Mesendoderm (in vitro differentiated cells): ENCODE measurements around the gene CELF5.

Source experiments
- DNase-seq: peaks from one replicate; pipeline ENCODE4 v3.0.0; 2013
- H2AK5ac ChIP-seq: 2 replicates; pipeline ENCODE4 v1.6.1; 2013; ENCODE audit warnings: low read length, inconsistent platforms
- H2BK120ac ChIP-seq: 2 replicates; pipeline ENCODE4 v1.6.1; 2013; ENCODE audit warnings: low read depth, mild to moderate bottlenecking, low read length, moderate library complexity, mixed read lengths
- H2BK15ac ChIP-seq: replicated peaks from 2 replicates; pipeline ENCODE4 v1.6.1; 2013; ENCODE audit warnings: low read depth, mild to moderate bottlenecking, moderate library complexity
- H2BK5ac ChIP-seq: 2 replicates; pipeline ENCODE4 v1.6.1; 2013; ENCODE audit warnings: low read length, inconsistent platforms
- H3K18ac ChIP-seq: 2 replicates; pipeline ENCODE4 v1.6.1; 2013; ENCODE audit warnings: mild to moderate bottlenecking, low read length, mixed read lengths
- H3K23ac ChIP-seq: one replicate; pipeline ENCODE4 v1.6.1; 2013; ENCODE audit warnings: low read length
- H3K27ac ChIP-seq: 2 replicates; pipeline ENCODE4 v1.5.1; 2013; ENCODE audit warnings: low read depth, mild to moderate bottlenecking, inconsistent platforms, low read length, moderate library complexity
- H3K27me3 ChIP-seq: 2 replicates; pipeline ENCODE4 v1.6.1; 2013; ENCODE audit warnings: low read length, control low read depth, mild to moderate bottlenecking, inconsistent platforms; ENCODE audit not compliant: insufficient read depth, poor library complexity
- H3K36me3 ChIP-seq: 2 replicates; pipeline ENCODE4 v1.6.1; 2013; ENCODE audit warnings: low read length, inconsistent platforms; ENCODE audit not compliant: control insufficient read depth, insufficient read depth
- H3K4ac ChIP-seq: one replicate; pipeline ENCODE4 v1.6.1; 2013; ENCODE audit warnings: low read depth, mild to moderate bottlenecking, low read length, moderate library complexity
- H3K4me1 ChIP-seq: 2 replicates; pipeline ENCODE4 v1.6.1; 2013; ENCODE audit warnings: low read depth, low read length, inconsistent platforms; ENCODE audit not compliant: control insufficient read depth
- H3K4me2 ChIP-seq: 2 replicates; pipeline ENCODE4 v1.6.1; 2013; ENCODE audit warnings: low read length
- H3K4me3 ChIP-seq: 2 replicates; pipeline ENCODE4 v1.5.1; 2013; ENCODE audit warnings: mild to moderate bottlenecking, low read length
- H3K56ac ChIP-seq: one replicate; pipeline ENCODE4 v1.6.1; 2013; ENCODE audit warnings: low read length
- H3K79me1 ChIP-seq: 2 replicates; pipeline ENCODE4 v1.6.1; 2013; ENCODE audit warnings: low read length, inconsistent platforms
- H3K79me2 ChIP-seq: 2 replicates; pipeline ENCODE4 v1.6.1; 2013; ENCODE audit warnings: mild to moderate bottlenecking, low read length; ENCODE audit not compliant: control insufficient read depth, insufficient read depth
- H3K9ac ChIP-seq: 2 replicates; pipeline ENCODE4 v1.6.1; 2013; ENCODE audit warnings: low read length, inconsistent platforms
- H4K5ac ChIP-seq: one replicate; pipeline ENCODE4 v1.6.1; 2013; ENCODE audit warnings: low read length
- H4K8ac ChIP-seq: one replicate; pipeline ENCODE4 v1.6.1; 2013; ENCODE audit warnings: low read depth, mild to moderate bottlenecking, control low read depth, low read length, moderate library complexity
- WGBS: extraction: QIAGEN DNeasy Blood & Tissue Kit; methylation state at CpG from one replicate; pipeline ENCODE4 v1.1.7; 2013; ENCODE audit warnings: low lambda C conversion rate, missing lambda C conversion rate; ENCODE audit not compliant: insufficient coverage; ENCODE audit errors: extremely low coverage; 5-methylcytosine and 5-hydroxymethylcytosine counted together

CELF5 gene

DNA sequence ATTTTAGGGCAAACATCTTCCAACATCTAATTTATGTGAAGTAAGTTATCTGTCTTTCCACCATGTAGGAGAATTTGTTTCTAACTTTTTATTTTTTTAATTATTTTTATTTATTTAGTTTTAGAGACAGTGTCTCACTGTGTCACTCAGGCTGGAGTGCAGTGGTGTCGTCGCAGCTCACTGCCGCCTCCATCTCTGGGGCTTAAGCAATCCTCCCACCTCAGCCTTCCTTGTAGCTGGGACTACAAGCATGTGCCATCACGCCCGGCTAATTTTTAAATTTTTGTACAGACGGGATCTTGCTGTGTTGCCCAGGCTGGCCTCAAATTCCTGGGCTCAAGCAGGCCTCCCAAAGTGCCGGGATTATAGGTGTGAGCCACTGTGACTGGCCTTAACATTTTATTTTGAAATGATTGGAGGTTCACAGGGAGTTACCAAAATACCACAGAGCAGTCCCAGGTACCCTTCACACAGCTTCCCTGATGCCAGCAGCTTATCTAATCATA lies 58.8 kb downstream of the CELF5 start:
- no CpG with 5 or more reads among the region's 7 CpGs for WGBS
- Histone ChIP-seq H3K18ac (no peak overlapping the region), H3K79me2 (no peaks in the 10 kb centered on the region), H2AK5ac (no peak overlapping the region), H3K4me2 (no peak overlapping the region), H3K27ac (no peak overlapping the region), H3K36me3 (no peaks in the 10 kb centered on the region), H3K27me3 (no peaks in the 10 kb centered on the region), H3K79me1 (no peaks in the 10 kb centered on the region), H4K5ac (no peak overlapping the region), H2BK120ac (no peak overlapping the region), H3K4me1 (no peaks in the 10 kb centered on the region), H4K8ac (no peak overlapping the region), H3K56ac (no peak overlapping the region), H2BK5ac (no peak overlapping the region), H3K9ac (no peak overlapping the region), H3K4me3 (no peak overlapping the region), H2BK15ac (no peak overlapping the region), H3K23ac (no peak overlapping the region), H3K4ac (no peak overlapping the region)
- DNase-seq: no peak

- Histone ChIP-seq H4K5ac (no peak overlapping the region), H2BK5ac (no peak overlapping the region), H4K8ac (no peak overlapping the region), H3K27me3 (no peaks in the 10 kb centered on the region), H3K27ac (no peak overlapping the region), H3K79me2 (no peaks in the 10 kb centered on the region), H3K4me3 (no peak overlapping the region), H3K18ac (no peak overlapping the region), H2BK15ac (no peak overlapping the region), H3K79me1 (no peaks in the 10 kb centered on the region), H3K36me3 (no peaks in the 10 kb centered on the region), H3K4ac (no peak overlapping the region), H2BK120ac (no peak overlapping the region), H3K4me2 (peak overlapping the region; percentile 18), H2AK5ac (no peak overlapping the region), H3K4me1 (no peaks in the 10 kb centered on the region), H3K9ac (peak overlapping the region; percentile 21), H3K23ac (no peak overlapping the region), H3K56ac (peak overlapping the region; percentile 54)
- WGBS: no CpG with 5 or more reads among the region's 17 CpGs
- DNase-seq: no peak
Measured at GRCh38 chr19:3283886-3284657, 59.6 kb downstream of the CELF5 start.

- Histone ChIP-seq H3K4me2 (peak overlapping the region; percentile 88), H3K79me2 (no peaks in the 10 kb centered on the region), H3K56ac (peak overlapping the region; percentile 92), H3K36me3 (no peaks in the 10 kb centered on the region), H3K27ac (no peak overlapping the region), H4K5ac (no peak overlapping the region), H2BK15ac (no peak overlapping the region), H2BK120ac (no peak overlapping the region), H3K4me3 (no peak overlapping the region), H3K4ac (no peak overlapping the region), H4K8ac (no peak overlapping the region), H3K18ac (no peak overlapping the region), H2AK5ac (no peak overlapping the region), H3K79me1 (no peaks in the 10 kb centered on the region), H3K4me1 (no peaks in the 10 kb centered on the region), H2BK5ac (no peak overlapping the region), H3K23ac (no peak overlapping the region), H3K9ac (peak overlapping the region; percentile 21), H3K27me3 (no peaks in the 10 kb centered on the region)
- WGBS: no CpG with 5 or more reads among the region's 38 CpGs
- DNase-seq: peak; percentile 96
Measured at GRCh38 chr19:3284759-3285646, 60.5 kb downstream of the CELF5 start.

GRCh38 chr19:3285647-3286176 lies 61.3 kb downstream of the CELF5 start:
- H2BK15ac ChIP-seq: no peak overlapping the region
- no peaks in the 10 kb centered on the region for H3K36me3 ChIP-seq
- H3K56ac ChIP-seq: peak overlapping the region; percentile 60
- peak overlapping the region; percentile 29 for H3K9ac ChIP-seq
- no peak overlapping the region for H3K4ac ChIP-seq
- no peaks in the 10 kb centered on the region for H3K27me3 ChIP-seq
- H3K79me1 ChIP-seq: no peaks in the 10 kb centered on the region
- no peak overlapping the region for H3K23ac ChIP-seq
- peak overlapping the region; percentile 11 for H3K4me3 ChIP-seq
- no peak overlapping the region for H4K8ac ChIP-seq
- no peak overlapping the region for H3K27ac ChIP-seq
- no peak overlapping the region for H2BK5ac ChIP-seq
- H3K18ac ChIP-seq: no peak overlapping the region
- no peak overlapping the region for H2AK5ac ChIP-seq
- no peak for DNase-seq
- H4K5ac ChIP-seq: no peak overlapping the region
- no peaks in the 10 kb centered on the region for H3K4me1 ChIP-seq
- H3K4me2 ChIP-seq: peak overlapping the region; percentile 38
- no peak overlapping the region for H2BK120ac ChIP-seq
- H3K79me2 ChIP-seq: no peaks in the 10 kb centered on the region
- WGBS: no CpG with 5 or more reads among the region's 40 CpGs

- no peak overlapping the region for H2BK15ac ChIP-seq
- no peak overlapping the region for H2BK5ac ChIP-seq
- no peak overlapping the region for H3K4ac ChIP-seq
- H3K4me3 ChIP-seq: no peak overlapping the region
- no peaks in the 10 kb centered on the region for H3K36me3 ChIP-seq
- no peak overlapping the region for H3K23ac ChIP-seq
- H4K8ac ChIP-seq: no peak overlapping the region
- H3K56ac ChIP-seq: no peak overlapping the region
- no peaks in the 10 kb centered on the region for H3K27me3 ChIP-seq
- H3K4me1 ChIP-seq: no peaks in the 10 kb centered on the region
- DNase-seq: no peak
- WGBS: no CpG with 5 or more reads among the region's 11 CpGs
- no peak overlapping the region for H3K4me2 ChIP-seq
- no peak overlapping the region for H3K27ac ChIP-seq
- H4K5ac ChIP-seq: no peak overlapping the region
- no peak overlapping the region for H3K18ac ChIP-seq
- no peaks in the 10 kb centered on the region for H3K79me1 ChIP-seq
- H3K9ac ChIP-seq: no peak overlapping the region
- no peak overlapping the region for H2AK5ac ChIP-seq
- no peaks in the 10 kb centered on the region for H3K79me2 ChIP-seq
- no peak overlapping the region for H2BK120ac ChIP-seq
Measured at GRCh38 chr19:3287814-3288213, 63.4 kb downstream of the CELF5 start.
